AG10803 (cell line): ENCODE measurements around the gene SLC25A42.
A peak's percentile ranks its signal among the peaks of the same experiment; 100 is the strongest.

Source experiments
- DNase-seq: peaks from one replicate; pipeline ENCODE4 v3.0.0; 2010; ENCODE audit warnings: low read depth
- H3K4me3 ChIP-seq: 2 replicates; pipeline ENCODE4 v1.5.1; 2011; ENCODE audit warnings: mild to moderate bottlenecking, low read length, control low read depth
- TF ChIP-seq, protein P1 (sequence below): conservative IDR thresholded peaks from 2 replicates; pipeline ENCODE4 v1.5.1; 2011; ENCODE audit warnings: mild to moderate bottlenecking, low read length, control low read depth, inconsistent platforms

SLC25A42 gene

DNA sequence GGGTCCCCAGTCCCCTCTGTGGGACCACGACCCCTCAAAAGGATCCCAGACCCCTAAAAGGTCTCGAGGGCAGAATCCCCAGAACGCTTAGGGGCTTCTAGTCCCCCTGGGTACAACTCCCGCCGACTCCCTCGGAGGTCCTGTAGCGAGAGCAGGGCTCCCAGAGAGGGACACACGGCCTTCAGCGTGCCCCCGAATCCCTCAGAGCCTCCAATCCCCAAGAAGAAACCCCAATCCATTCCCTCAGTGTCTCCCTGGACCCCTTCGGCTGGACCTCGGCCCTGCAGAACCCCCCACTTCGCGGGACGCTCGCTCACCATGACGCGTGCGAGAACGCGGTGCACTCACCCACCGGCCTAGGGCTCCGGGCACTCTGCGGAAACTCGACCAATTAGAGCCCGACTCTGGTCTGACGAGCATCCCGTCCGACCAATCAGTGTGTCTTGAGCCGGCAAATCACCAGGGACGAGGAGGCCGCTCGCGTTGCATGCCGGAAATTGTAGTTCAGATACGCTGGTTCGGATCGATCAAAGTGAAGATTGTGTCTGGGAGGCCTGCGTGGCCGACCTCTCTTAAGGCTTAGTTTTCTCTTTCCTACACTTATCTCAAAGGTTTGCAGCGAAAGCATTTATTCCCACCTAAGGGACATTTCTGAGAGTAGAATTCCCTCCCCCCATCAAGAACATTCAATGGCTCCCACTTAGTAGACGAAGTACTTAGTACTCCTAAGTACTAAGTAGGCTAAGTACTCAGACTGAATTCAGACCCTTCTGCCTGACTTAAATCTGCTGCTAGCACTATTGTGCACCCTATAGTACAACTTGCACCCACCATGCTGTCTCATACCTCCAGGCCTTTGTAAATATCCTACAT, 74.6 kb downstream of the SLC25A42 start, which contains the start of gene TMEM161A:
Gene TMEM161A, minus strand, starts transcription at position 370 of the 873 bp plus-strand sequence. Its CDS starts 50 bp downstream, at position 320.
- TF ChIP-seq, protein P1, sequence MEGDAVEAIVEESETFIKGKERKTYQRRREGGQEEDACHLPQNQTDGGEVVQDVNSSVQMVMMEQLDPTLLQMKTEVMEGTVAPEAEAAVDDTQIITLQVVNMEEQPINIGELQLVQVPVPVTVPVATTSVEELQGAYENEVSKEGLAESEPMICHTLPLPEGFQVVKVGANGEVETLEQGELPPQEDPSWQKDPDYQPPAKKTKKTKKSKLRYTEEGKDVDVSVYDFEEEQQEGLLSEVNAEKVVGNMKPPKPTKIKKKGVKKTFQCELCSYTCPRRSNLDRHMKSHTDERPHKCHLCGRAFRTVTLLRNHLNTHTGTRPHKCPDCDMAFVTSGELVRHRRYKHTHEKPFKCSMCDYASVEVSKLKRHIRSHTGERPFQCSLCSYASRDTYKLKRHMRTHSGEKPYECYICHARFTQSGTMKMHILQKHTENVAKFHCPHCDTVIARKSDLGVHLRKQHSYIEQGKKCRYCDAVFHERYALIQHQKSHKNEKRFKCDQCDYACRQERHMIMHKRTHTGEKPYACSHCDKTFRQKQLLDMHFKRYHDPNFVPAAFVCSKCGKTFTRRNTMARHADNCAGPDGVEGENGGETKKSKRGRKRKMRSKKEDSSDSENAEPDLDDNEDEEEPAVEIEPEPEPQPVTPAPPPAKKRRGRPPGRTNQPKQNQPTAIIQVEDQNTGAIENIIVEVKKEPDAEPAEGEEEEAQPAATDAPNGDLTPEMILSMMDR = no peak
- peak; percentile 100 for DNase-seq
- H3K4me3 ChIP-seq = peak within 1 kb of the TSS; percentile 97

DNA sequence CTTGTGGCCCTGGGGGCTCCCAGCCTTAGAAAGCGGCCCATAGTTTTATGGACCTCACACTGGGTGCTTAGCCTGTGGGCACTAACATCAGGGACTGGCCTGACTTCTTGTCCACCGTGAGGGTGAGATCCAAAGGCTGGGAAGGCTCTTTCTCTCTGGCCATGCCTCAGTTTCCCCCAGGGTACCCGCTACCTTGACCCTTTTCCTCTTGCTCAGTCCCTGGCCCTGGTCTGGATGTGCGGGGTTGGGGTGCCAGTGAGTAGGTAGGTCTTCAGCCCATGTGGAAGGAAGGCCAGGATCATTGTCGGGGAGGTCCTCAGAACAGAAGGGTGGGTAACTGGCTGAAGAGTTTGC, 76.1 kb downstream of the SLC25A42 start:
- DNase-seq = no peak
- H3K4me3 ChIP-seq = no peak overlapping the region
- TF ChIP-seq, protein P1 = no peak

DNA sequence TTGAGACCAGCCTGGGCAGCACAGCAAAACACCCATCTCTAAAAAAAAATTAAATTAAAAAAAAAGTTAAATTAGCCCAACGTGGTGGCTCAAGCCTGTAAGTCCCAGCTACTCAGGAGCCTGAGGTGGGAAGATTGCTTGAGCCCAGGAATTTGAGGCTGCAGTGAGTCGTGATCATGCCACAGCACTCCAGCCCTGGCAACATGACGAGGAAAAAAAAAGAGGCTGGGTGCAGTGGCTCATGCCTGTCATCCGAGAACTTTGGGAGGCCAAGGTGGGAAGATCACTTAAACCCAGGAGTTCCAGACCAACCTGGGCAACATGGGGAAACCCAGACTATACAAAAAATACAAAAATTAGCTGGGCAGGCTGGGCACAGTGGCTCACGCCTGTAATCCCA, 76.7 kb downstream of the SLC25A42 start:
- peak; percentile 9 for DNase-seq
- H3K4me3 ChIP-seq = no peak overlapping the region

DNA sequence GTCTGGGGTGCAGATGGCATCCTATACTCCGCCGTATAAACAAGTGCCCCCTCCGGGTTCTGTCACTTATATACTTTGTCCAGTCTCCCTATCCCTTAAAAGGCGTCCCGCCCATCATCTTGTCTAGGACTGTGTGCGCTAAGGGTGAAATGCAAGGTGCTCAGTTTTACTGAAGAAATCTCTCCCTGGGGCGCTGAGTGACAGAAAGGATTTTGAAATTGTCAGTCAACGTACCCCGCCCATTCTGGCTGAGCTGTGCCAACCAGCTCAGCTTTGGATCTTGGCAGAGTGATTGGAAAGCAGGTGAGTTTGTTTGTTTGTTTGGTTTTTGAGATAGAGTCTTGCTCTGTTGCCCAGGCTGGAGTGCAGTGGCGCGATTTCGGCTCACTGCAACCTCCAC, 78.6 kb downstream of the SLC25A42 start:
- TF ChIP-seq, protein P1 = no peak
- DNase-seq = no peak
- H3K4me3 ChIP-seq = no peak overlapping the region

More for the DNA sequence above, 76.7 kb downstream of the SLC25A42 start:
- TF ChIP-seq, protein P1 = no peak

DNA sequence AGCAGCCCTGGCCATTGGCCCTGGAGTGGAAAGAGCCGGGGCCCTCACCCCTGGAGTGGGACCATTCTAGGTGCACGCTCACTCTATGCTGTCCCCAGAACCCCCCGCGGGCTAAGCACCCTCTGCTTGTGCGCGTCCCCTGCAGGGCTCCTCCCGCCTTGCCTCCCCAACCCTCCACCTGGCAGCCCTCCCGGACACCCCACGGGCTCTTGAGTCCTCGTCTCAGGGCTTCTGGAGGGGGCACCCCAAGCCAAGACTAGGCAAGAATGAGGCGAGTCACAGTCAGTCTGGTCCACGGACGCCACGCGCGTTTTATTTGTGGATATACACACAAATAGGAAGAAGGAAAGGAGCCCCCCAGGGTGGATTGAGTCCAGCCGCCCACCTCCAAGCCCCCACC, 81.5 kb downstream of the SLC25A42 start:
- DNase-seq = no peak
- TF ChIP-seq, protein P1 = no peak
- H3K4me3 ChIP-seq = no peak overlapping the region

DNA sequence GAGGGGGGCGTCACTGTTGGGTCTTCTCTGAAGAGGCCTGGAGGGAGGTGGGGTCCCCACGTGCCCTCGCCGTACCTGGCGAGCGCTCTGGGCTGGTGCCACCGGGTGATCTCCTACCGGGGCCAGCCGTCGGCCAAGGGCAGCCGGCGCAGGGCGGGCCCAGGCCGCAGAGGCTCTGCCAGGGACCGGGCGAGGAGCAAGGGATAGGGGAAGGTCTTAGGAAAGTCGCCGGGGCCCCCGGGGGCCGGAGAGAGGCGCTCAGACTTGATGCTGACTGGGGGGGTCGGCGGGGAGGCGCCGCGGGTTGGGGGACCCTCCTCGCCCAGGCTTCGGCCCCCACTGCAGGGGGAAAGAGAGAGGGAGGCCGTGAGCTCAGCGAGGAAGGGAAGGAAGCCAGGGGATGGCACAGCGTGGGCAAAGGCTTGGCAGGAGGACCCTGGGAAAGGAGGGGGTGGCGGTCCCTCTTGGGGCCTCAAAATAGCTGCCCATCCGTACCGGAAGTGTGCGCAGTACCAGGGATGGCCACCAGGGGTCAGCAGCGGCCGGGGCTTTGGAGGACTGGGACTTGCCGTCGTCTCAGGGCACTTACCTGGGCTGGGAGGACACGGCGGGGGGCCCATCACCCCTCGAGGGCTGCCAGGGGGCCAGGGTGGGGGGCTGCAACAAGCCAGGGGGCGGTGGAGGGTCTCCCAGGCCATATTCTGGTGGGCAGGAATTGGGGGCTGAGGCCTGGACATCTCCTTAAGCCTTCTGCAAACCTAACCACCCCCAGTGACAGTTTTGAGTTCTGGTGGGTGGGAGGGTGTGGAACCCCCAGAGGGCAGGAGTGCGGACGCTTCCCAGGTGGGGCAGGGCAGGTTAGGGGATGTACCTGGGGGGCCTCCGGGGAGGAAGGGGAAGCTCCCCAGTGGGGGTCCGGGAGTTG, 82.2 kb downstream of the SLC25A42 start:
- peak; percentile 46 for DNase-seq
- H3K4me3 ChIP-seq = no peak overlapping the region
- TF ChIP-seq, protein P1 = peak; percentile 83
